IPS-11a (cell line): ENCODE measurements around the gene CACNG8.
A peak's percentile ranks its signal among the peaks of the same experiment; 100 is the strongest.

Source experiments
- H3K4me3 ChIP-seq: one replicate; pipeline ENCODE4 v1.5.1; 2013; ENCODE audit warnings: low read depth, low read length, control low read depth

CACNG8 gene

DNA sequence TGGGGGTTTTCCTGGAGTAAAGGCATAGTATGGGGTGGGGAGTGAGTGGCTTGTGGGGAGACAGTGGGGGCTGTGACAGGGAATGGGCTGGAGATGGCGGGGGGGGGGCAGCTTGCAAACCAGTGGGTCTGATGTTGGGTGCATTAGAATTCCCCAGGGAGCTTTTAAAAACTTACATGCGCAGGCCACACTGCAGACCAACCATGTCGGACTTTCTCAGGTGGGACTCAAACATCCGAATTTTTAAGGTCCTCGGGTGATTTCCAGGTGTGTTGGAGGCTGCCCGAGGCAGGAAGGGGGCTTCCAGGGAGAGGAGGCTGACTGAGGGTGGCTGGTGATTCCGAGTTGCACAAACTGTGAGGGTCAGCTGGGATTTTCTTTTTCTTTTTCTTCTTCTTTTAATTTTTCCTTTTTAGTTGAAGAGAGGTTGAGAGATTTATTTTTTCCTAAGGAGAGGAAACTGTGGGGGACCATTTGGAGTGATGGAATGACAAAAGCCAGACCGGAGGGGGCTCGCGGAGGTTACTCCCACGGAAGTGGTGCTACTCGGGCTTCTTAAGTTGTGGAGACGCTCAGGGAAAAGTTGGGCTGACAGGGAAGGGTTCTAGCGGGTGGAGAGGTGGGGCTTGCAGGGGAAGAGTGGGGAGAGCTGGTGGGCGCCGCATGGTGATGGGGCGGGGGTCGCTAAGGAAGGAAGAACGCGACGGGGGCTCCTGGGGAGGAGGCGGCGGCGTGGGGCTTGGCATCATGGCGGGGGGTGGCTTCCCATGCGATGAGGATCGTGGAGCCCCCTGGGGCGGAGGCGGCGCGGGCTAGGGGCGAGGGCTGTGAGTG lies 997 bp upstream of the CACNG8 start:
- peak overlapping the region; percentile 43 for H3K4me3 ChIP-seq

GRCh38 chr19:53965091-53965490 lies 2.4 kb downstream of the CACNG8 start:
- H3K4me3 ChIP-seq, result no peak overlapping the region

DNA sequence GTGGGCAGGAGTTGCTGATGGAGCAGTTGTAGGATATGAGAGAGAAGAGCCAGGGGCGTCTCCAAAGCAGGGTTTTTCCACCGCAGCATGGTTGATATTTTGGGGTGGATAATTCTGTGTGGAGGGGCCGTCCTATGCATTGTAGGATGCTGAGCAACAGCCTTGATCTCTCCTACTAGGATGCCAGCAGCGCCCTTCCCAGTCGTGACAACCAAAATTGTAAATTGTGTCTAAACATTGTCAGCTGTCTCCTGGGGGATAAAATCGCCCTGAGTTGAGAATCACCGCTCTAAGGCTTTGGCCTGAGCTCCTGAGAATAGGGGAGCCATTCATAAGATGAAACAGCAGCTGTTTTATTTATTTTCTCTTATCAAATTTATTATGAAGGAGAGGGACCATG lies 4.2 kb downstream of the CACNG8 start:
- no peak overlapping the region for H3K4me3 ChIP-seq

DNA sequence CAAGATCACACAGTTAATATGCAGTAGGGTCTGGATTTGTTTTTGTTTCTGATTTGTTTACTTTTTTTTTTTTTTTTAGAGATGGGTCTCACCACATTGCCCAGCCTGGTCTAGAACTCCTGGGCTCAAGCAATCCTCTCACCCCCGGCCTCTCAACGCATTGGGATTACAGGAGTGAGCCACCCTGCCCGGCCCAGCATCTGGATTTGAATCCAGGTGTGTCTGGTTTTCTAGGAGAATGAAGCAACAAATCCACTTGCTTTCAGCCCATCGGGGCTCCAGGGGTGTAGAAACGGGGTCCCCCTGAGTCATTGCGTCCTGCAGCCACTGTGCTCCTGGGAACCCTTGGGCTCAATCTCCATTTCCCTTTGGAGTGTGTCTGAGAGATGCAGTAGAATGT lies 6.6 kb downstream of the CACNG8 start:
- H3K4me3 ChIP-seq, result no peak overlapping the region

GRCh38 chr19:53971673-53972072 lies 8.9 kb downstream of the CACNG8 start:
- H3K4me3 ChIP-seq, result no peak overlapping the region

GRCh38 chr19:53977429-53977990 lies 14.8 kb downstream of the CACNG8 start:
- H3K4me3 ChIP-seq, result no peak overlapping the region

DNA sequence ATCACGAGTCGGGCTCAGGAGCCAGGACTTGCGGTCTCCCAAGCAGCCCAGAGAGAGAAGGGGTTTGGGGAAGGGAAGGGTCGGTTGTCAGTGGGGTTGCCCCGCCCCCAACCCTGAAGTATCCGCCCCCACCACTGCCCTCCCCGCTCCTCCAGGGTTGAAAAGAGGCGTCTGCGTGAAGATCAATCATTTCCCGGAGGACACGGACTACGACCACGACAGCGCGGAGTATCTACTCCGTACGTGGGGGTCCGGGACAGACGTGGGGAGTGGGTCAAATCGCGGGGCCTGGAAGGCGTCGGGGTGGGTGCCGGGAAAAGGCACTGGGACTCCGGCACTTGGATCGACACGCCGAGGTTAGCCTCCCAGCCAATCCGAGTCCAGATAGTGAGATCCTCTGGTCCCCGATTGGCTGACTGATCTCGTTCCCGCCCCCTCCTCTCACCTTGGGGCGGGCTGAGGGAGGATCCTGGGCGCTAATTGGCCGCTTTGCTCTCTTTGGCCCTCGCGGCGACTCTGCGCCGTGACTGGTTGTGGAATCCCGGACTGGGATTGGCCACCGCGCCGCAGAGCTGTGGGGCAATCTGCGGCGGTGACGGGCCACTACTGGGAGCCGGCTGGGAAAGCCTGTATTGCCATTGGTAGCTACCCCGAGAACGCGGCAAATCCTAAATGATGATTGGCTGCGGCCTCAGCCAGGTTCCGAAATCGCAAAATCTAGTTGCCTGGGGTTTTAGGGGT lies 15.4 kb downstream of the CACNG8 start:
- no peak overlapping the region for H3K4me3 ChIP-seq

DNA sequence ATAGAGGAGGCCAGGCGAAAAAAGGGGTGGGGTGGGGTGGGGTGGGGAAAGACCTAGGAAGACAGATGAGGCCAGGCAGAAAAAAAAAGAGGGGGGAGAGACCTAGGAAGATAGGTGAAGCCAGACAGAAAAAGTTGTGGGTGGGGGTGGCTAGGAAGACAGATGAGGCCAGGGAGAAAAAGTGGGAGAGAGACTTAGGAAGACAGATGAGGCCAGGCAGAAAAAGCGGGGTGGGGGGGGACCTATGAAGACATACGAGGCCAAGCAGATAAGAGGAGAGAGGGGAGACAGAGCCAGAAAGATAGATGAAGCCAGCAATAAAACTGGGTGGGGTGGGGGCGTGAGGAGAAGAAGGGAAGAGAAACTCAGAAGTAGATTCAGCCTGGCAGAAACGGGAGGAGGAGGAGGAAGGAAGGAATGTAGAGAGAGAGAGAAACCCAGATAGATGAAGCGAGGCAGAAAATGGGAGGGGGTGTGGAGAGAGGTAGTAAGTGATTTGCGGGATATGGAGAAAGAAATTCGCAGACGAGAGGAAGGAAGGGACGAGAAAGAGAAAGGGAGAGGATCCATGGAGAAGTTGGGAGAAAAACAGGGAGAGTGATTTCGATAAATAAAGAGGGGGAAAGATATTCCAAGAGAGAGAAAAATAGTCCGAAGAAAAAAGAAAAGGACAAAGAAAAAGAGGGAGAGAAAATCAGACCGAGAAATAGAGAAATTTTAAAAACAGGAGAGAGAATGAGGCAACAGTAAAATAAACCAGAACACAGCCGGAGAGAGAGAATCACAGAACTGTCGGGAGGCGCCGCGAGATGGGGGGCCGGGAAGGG lies 16.5 kb downstream of the CACNG8 start:
- H3K4me3 ChIP-seq, result peak overlapping the region; percentile 56

DNA sequence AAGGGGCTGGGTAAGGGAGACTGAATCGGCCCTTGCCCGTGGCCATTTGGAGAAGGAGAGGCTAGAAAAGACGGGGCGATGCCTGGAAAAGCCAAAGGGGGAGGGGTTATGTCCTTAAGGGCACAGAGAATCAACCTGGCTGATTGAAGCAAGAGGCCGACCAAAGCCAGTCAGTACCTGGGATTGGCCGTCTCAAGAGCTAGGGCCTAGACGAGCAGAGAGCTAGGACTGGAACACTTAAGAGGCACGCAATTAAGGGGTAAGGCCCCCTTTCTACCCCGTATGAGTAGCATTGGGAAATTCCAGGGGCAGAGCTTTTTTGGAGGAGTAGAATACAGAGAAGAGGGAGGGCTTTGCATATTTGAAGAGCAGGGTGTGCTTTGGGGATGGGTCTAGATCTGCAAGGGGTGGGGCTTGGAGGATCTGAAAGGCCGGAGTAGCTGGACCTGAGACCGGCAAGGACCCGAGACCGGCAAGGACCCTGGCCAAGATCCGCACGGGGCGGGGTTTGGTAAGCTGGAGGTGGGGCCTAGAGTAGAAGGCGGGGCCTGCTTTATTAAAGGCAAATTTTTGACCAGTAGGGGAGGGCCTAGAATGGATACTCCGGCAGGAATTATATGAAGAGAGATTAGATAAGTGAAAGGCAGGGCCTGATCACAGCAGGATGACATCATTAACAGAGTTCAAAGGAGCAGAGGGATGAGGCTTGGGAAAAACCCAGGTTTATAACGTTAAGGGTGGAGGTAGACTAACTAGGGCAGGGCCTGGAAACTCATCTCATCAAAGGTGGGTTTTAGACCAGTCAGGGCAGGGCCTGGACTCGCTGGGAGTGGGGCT lies 18.0 kb downstream of the CACNG8 start:
- H3K4me3 ChIP-seq, result peak overlapping the region; percentile 9

- no peak overlapping the region for H3K4me3 ChIP-seq
Measured at GRCh38 chr19:53981376-53981951, 18.7 kb downstream of the CACNG8 start.

GRCh38 chr19:53982001-53982451 lies 19.3 kb downstream of the CACNG8 start:
- H3K4me3 ChIP-seq, result peak overlapping the region; percentile 13

- no peak overlapping the region for H3K4me3 ChIP-seq
Measured at GRCh38 chr19:53982611-53983010, 19.9 kb downstream of the CACNG8 start.

GRCh38 chr19:53983457-53984289 lies 20.9 kb downstream of the CACNG8 start:
- H3K4me3 ChIP-seq, result no peak overlapping the region

GRCh38 chr19:53985863-53986262 lies 23.1 kb downstream of the CACNG8 start:
- no peak overlapping the region for H3K4me3 ChIP-seq

GRCh38 chr19:53988981-53989380 lies 26.2 kb downstream of the CACNG8 start:
- H3K4me3 ChIP-seq, result no peak overlapping the region

DNA sequence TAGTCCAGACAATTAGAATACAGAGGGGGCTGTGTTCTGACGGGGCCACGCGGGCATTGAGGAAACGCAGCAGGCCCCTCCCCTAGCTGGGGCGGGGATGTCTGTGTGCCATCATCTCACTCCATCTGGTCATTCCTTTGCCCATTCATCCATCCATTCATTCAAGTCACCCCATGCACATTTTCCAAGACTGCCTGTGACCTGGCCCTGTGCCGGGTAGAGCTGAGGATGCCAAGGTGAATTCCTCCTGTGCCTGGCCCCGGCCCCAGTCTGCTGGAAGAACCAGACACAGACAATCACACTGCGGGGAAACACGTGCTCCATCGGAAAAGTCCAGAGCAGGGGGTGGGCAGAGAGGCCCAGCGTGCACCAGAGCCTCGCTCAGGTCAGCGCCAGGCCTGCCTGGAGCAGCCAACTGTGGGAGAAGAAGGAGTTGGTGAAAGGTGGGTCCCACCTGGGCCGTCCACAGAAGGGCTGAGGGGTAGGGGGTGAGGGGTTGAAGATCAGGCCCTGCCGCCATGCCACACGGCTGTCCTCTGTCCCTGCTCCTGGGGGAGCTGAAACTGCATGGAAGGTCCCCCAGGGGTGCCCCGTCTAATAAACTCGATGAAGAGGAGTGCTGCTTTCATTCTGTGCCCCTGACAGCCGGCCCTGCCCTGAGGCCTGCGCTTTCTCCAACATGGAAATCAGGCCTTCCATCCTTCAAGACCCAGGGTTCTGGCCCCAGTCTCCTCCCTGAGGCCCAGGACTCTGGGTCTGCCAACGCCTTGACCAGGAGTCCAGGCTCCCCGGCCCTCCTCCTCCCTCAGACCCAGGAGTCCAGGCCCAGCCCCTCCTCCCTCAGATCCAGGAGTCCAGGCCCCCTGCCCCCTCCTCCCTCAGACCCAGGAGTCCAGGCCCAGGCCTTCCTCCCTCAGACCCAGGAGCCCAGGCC lies 27.1 kb downstream of the CACNG8 start:
- H3K4me3 ChIP-seq, result no peak overlapping the region

- H3K4me3 ChIP-seq, result peak within 1 kb of the TSS; percentile 30
Measured at GRCh38 chr19:53991224-53992113, 28.7 kb downstream of the CACNG8 start, which contains the start of gene CACNG6. CACNG6 (plus strand) TSS chr19:53991637; CDS start chr19:53992878, 1,241 bp downstream.
